OCI-LY1 (cell line): ENCODE data around the gene B9D1.

Experiments used
- H2AFZ ChIP-seq: fragments of 200-600 bp; sonication (generic), shearing (Covaris generic); 2 replicates; pipeline ENCODE4 v1.6.0; 2014; ENCODE audit warnings: antibody characterized with exemption, mild to moderate bottlenecking, low read length
- H3F3A ChIP-seq: fragments of 200-600 bp; sonication (generic), shearing (Covaris generic); 2 replicates; pipeline ENCODE4 v1.6.0; 2014; ENCODE audit warnings: mild to moderate bottlenecking, antibody characterized with exemption, low read length, moderate library complexity; ENCODE audit not compliant: insufficient read depth
- H3K27ac ChIP-seq: fragments of 200-600 bp; sonication (generic); 2 replicates; pipeline ENCODE4 v1.5.1; 2014; ENCODE audit warnings: low read length, mixed run types, mild to moderate bottlenecking, low read depth; ENCODE audit not compliant: poor library complexity, severe bottlenecking
- H3K27me3 ChIP-seq: fragments of 200-600 bp; sonication (generic); 2 replicates; pipeline ENCODE4 v1.6.0; 2014; ENCODE audit warnings: antibody characterized with exemption, mild to moderate bottlenecking, low read length, moderate library complexity; ENCODE audit not compliant: insufficient read depth
- H3K36me3 ChIP-seq: fragments of 200-600 bp; sonication (generic); 2 replicates; pipeline ENCODE4 v1.6.1; 2014; ENCODE audit warnings: mild to moderate bottlenecking, antibody characterized with exemption, low read length, moderate library complexity, mixed read lengths; ENCODE audit not compliant: insufficient read depth
- H3K4me1 ChIP-seq: fragments of 200-600 bp; sonication (generic); 2 replicates; pipeline ENCODE4 v1.5.1; 2014; ENCODE audit warnings: mild to moderate bottlenecking, low read length, moderate library complexity; ENCODE audit not compliant: insufficient read depth, severe bottlenecking
- H3K4me2 ChIP-seq: fragments of 200-600 bp; sonication (generic), shearing (Covaris generic); 2 replicates; pipeline ENCODE4 v1.6.1; 2014; ENCODE audit warnings: low read length
- H3K4me3 ChIP-seq: fragments of 200-600 bp; sonication (generic); 2 replicates; pipeline ENCODE4 v1.5.1; 2014; ENCODE audit warnings: low read length, low read depth, mild to moderate bottlenecking, mixed read lengths; ENCODE audit not compliant: poor library complexity, severe bottlenecking
- H3K79me2 ChIP-seq: fragments of 200-600 bp; shearing (Covaris generic); 2 replicates; pipeline ENCODE4 v1.6.1; 2016; ENCODE audit warnings: mixed run types, low read length, mixed read lengths; ENCODE audit not compliant: insufficient read depth
- H3K9ac ChIP-seq: fragments of 200-600 bp; sonication (generic), shearing (Covaris generic); 2 replicates; pipeline ENCODE4 v1.6.1; 2014; ENCODE audit warnings: mild to moderate bottlenecking, low read length, mixed read lengths
- H3K9me2 ChIP-seq: fragments of 200-600 bp; sonication (generic), shearing (Covaris generic); 2 replicates; pipeline ENCODE4 v1.6.1; 2014; ENCODE audit warnings: low read depth, mild to moderate bottlenecking, low read length, mixed read lengths
- H3K9me3 ChIP-seq: fragments of 200-600 bp; shearing (Covaris generic); 2 replicates; pipeline ENCODE4 v1.6.1; 2014; ENCODE audit warnings: low read length, mixed read lengths
- H4K20me1 ChIP-seq: fragments of 200-600 bp; sonication (generic), shearing (Covaris generic); 2 replicates; pipeline ENCODE4 v1.6.0; 2016; ENCODE audit warnings: mild to moderate bottlenecking, low read length; ENCODE audit not compliant: insufficient read depth
- CTCF ChIP-seq: fragments of 200-600 bp; sonication (generic), shearing (Covaris generic); IDR thresholded peaks from 2 replicates; pipeline ENCODE4 v1.5.1; 2017; ENCODE audit warnings: mild to moderate bottlenecking, antibody characterized with exemption, low read length, moderate library complexity, mixed read lengths
- EZH2 ChIP-seq: fragments of 200-600 bp; sonication (generic), shearing (Covaris generic); IDR thresholded peaks from 2 replicates; pipeline ENCODE4 v1.8.0; 2017; ENCODE audit warnings: borderline replicate concordance, mixed run types, mild to moderate bottlenecking, antibody characterized with exemption, low read length, moderate library complexity, mixed read lengths

The B9D1 gene

GRCh38 chr17:19322861-19323260 is 39.7 kb downstream of the B9D1 start:
- Histone ChIP-seq H2AFZ (no peak overlapping the region), H3K4me3 (no peak overlapping the region), H3K9me2 (no peaks in the 10 kb centered on the region), H3K27ac (no peak overlapping the region), H4K20me1 (no peaks in the 10 kb centered on the region), H3K9me3 (0 out of 2 replicates have a peak, but pooled peaks cover 6% of the 10 kb centered on the region), H3K9ac (no peak overlapping the region), H3K27me3 (peaks cover 9% of the 10 kb centered on the region; the same call in 1 of the 2 replicates), H3K36me3 (0 out of 2 replicates have a peak, but pooled peaks cover 4% of the 10 kb centered on the region), H3K4me1 (no peaks in the 10 kb centered on the region), H3K4me2 (no peak overlapping the region), H3K79me2 (no peaks in the 10 kb centered on the region), H3F3A (no peaks in the 10 kb centered on the region)
- TF ChIP-seq EZH2 = no peak
- TF ChIP-seq CTCF = no peak

GRCh38 chr17:19322129-19322505 is 40.4 kb downstream of the B9D1 start:
- TF ChIP-seq EZH2 = no peak
- no peak for TF ChIP-seq CTCF

GRCh38 chr17:19321481-19322128 is 40.9 kb downstream of the B9D1 start:
- Histone ChIP-seq H4K20me1 (no peaks in the 10 kb centered on the region), H3K9ac (no peak overlapping the region), H2AFZ (no peak overlapping the region), H3K27me3 (peaks cover 9% of the 10 kb centered on the region; the same call in 1 of the 2 replicates), H3K9me3 (0 out of 2 replicates have a peak, but pooled peaks cover 6% of the 10 kb centered on the region), H3K36me3 (0 out of 2 replicates have a peak, but pooled peaks cover 4% of the 10 kb centered on the region), H3K4me1 (peaks cover 11% of the 10 kb centered on the region), H3K79me2 (no peaks in the 10 kb centered on the region), H3K9me2 (no peaks in the 10 kb centered on the region), H3K4me2 (no peak overlapping the region), H3K27ac (no peak overlapping the region), H3F3A (no peaks in the 10 kb centered on the region), H3K4me3 (no peak overlapping the region)
- peak; percentile 26; the same call in 1 of the 2 replicates for TF ChIP-seq CTCF
- no peak for TF ChIP-seq EZH2

More at GRCh38 chr17:19322129-19322505, 40.4 kb downstream of the B9D1 start:
- no peaks in the 10 kb centered on the region for H3K79me2 ChIP-seq
- H3K27ac ChIP-seq = no peak overlapping the region
- no peak overlapping the region for H2AFZ ChIP-seq
- H3F3A ChIP-seq = no peaks in the 10 kb centered on the region
- H3K4me3 ChIP-seq = no peak overlapping the region
- H3K4me2 ChIP-seq = no peak overlapping the region
- 0 out of 2 replicates have a peak, but pooled peaks cover 4% of the 10 kb centered on the region for H3K36me3 ChIP-seq
- no peaks in the 10 kb centered on the region for H4K20me1 ChIP-seq
- no peak overlapping the region for H3K9ac ChIP-seq
- H3K9me3 ChIP-seq = 0 out of 2 replicates have a peak, but pooled peaks cover 6% of the 10 kb centered on the region
- H3K4me1 ChIP-seq = peaks cover 7% of the 10 kb centered on the region
- H3K27me3 ChIP-seq = peaks cover 9% of the 10 kb centered on the region; the same call in 1 of the 2 replicates
- no peaks in the 10 kb centered on the region for H3K9me2 ChIP-seq
